DND-41 (cell line): ENCODE results near the gene HP1BP3.

Source experiments
- EZH2 ChIP-seq: IDR thresholded peaks from 3 replicates; pipeline ENCODE4 v1.6.1; 2012; ENCODE audit warnings: borderline replicate concordance, low read depth, mild to moderate bottlenecking, moderate library complexity, low read length, inconsistent platforms; ENCODE audit not compliant: severe bottlenecking
- TF ChIP-seq, protein P1 (sequence below): IDR thresholded peaks from 2 replicates; pipeline ENCODE4 v1.5.1; 2012; ENCODE audit warnings: borderline replicate concordance, low read length, moderate library complexity, mild to moderate bottlenecking; ENCODE audit not compliant: poor library complexity, severe bottlenecking; ENCODE audit errors: extremely low read depth

DNA sequence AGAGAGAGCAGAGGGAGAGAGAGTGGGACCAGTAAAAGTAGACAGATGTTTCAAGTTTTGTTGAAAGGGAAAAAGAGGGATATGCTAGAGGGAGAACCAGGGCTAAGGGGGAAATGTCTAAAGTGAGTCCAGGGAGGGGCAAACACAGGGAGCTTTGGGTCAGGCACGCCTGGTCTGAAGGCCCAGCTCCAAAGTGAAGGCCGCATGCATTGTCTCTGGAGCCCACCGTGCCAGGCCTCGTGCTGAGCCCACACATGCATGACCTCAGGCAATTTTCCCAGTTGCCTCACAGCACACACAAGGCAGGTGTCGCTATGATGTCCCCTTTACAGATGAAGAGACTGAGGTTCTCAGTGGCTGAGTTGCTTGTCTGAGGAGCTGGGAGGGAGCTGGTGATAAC, 85.3 kb downstream of the HP1BP3 start:
- no peak for TF ChIP-seq EZH2
- TF ChIP-seq, protein P1, sequence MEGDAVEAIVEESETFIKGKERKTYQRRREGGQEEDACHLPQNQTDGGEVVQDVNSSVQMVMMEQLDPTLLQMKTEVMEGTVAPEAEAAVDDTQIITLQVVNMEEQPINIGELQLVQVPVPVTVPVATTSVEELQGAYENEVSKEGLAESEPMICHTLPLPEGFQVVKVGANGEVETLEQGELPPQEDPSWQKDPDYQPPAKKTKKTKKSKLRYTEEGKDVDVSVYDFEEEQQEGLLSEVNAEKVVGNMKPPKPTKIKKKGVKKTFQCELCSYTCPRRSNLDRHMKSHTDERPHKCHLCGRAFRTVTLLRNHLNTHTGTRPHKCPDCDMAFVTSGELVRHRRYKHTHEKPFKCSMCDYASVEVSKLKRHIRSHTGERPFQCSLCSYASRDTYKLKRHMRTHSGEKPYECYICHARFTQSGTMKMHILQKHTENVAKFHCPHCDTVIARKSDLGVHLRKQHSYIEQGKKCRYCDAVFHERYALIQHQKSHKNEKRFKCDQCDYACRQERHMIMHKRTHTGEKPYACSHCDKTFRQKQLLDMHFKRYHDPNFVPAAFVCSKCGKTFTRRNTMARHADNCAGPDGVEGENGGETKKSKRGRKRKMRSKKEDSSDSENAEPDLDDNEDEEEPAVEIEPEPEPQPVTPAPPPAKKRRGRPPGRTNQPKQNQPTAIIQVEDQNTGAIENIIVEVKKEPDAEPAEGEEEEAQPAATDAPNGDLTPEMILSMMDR, result no peak
